Kidney epithelial cell (primary cell): ENCODE measurements around the gene LCN12. TPM values are rescaled to one million over a fixed set of nuclear protein-coding genes. Genes with fewer than 3 reads are reported as not detected.

Experiments
- DNase-seq: peaks from one replicate; pipeline ENCODE4 v3.0.0-alpha.2; 2010; ENCODE audit warnings: low read depth
- H3K27me3 ChIP-seq: 2 replicates; pipeline ENCODE4 v1.6.0; 2011; ENCODE audit warnings: low read length; ENCODE audit not compliant: control insufficient read depth, insufficient read depth
- H3K36me3 ChIP-seq: 2 replicates; pipeline ENCODE4 v1.5.1; 2011; ENCODE audit warnings: low read length; ENCODE audit not compliant: control insufficient read depth, insufficient read depth
- H3K4me3 ChIP-seq: 2 replicates; pipeline ENCODE4 v1.5.1; 2011; ENCODE audit warnings: low read depth, mild to moderate bottlenecking, control low read depth, low read length
- total RNA-seq: library from RNA; depleted of rRNA; stranded (reverse); fragments of >200 nt; gene quantifications from 2 replicates; pipeline ENCODE4 v1.2.3, GENCODE V29; 2015
- TF ChIP-seq, protein P1 (sequence below): IDR thresholded peaks from 2 replicates; pipeline ENCODE4 v1.5.1; 2011; ENCODE audit warnings: mild to moderate bottlenecking, moderate library complexity, low read length, control low read depth, inconsistent platforms; ENCODE audit not compliant: insufficient read depth, poor library complexity, severe bottlenecking

LCN12 gene
- total RNA-seq, 1 donor from 2014 or later, result 1.2 TPM

GRCh38 chr9:136925414-136926153 lies 26.5 kb upstream of the LCN12 start:
- no peak for DNase-seq
- TF ChIP-seq, protein P1, sequence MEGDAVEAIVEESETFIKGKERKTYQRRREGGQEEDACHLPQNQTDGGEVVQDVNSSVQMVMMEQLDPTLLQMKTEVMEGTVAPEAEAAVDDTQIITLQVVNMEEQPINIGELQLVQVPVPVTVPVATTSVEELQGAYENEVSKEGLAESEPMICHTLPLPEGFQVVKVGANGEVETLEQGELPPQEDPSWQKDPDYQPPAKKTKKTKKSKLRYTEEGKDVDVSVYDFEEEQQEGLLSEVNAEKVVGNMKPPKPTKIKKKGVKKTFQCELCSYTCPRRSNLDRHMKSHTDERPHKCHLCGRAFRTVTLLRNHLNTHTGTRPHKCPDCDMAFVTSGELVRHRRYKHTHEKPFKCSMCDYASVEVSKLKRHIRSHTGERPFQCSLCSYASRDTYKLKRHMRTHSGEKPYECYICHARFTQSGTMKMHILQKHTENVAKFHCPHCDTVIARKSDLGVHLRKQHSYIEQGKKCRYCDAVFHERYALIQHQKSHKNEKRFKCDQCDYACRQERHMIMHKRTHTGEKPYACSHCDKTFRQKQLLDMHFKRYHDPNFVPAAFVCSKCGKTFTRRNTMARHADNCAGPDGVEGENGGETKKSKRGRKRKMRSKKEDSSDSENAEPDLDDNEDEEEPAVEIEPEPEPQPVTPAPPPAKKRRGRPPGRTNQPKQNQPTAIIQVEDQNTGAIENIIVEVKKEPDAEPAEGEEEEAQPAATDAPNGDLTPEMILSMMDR, result no peak
- peaks cover 1% of the 10 kb centered on the region for H3K36me3 ChIP-seq
- H3K4me3 ChIP-seq, result no peak overlapping the region
- no peaks in the 10 kb centered on the region for H3K27me3 ChIP-seq

- no peaks in the 10 kb centered on the region for H3K27me3 ChIP-seq
- TF ChIP-seq, protein P1, result no peak
- no peak for DNase-seq
- no peaks in the 10 kb centered on the region for H3K36me3 ChIP-seq
- no peak overlapping the region for H3K4me3 ChIP-seq
These were observed 25.8 kb upstream of the LCN12 start for GRCh38 chr9:136926154-136926704.

DNA sequence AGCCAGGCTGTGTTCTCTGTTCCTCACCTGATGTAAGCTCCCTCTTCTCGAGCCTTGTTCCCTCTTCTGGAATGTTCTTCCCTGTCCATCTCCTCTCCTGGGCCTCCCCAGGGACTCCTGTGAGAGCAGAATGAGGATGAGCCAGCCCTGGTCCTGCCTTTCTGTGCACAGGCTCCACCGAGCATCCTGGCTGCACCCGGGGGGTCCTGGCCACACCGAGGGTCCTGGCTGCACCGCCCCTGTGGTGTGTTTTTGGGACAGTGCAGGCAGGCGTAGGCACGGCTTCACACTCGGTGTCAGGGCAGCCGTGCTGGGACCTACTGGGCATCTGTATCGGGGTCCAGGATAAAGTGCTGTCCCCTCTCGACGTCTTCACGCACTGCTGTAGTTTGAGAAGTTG lies 25.3 kb upstream of the LCN12 start:
- no peak for DNase-seq
- TF ChIP-seq, protein P1, result no peak
- Histone ChIP-seq H3K36me3 (no peaks in the 10 kb centered on the region), H3K27me3 (no peaks in the 10 kb centered on the region), H3K4me3 (no peak overlapping the region)

DNA sequence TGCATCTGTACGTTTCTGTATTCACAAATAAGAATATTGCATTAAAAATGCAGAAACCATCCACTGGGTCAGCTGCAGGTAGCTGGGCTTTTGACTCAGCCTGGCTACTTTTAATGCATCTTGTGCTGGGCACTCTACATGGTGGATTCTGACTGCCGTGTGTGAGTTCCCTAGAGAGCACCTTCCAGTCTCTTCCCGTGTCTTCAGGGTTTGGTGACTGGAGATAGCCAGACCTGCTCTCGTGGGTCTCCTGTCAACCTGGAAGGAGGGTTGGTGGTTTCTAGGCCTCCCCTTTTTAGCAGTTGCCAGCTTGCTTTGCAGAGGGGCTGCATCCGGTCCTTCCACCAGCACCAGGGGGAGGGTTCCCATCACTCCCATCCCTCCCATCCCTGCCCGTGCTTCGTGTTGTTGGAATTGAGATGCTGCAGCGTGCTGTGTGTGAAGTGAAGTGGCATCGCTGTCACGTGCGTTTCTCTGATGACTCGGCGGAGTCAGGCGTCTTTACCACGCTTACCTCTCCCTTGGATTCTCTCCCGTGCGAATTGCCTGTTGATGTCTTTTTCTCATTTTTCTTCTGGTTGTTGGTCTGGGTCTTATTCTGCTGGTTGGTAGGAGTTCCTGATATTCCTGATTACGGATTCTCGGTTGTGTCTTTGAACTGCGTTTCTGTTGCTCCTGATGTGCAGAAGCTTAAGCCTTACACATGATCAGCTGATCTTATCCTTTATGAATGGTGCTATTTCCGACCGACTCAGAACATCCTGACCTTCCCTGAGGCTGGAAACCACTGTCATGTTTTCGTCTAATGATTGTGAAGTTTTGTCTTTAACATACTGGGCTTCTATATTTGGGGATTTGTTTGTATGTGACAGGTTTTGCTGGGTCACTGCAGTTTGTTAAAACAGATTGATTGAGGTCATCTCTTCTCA lies 24.5 kb upstream of the LCN12 start:
- Histone ChIP-seq H3K27me3 (no peaks in the 10 kb centered on the region), H3K36me3 (no peaks in the 10 kb centered on the region), H3K4me3 (no peak overlapping the region)
- TF ChIP-seq, protein P1, result no peak
- no peak for DNase-seq

GRCh38 chr9:136928591-136928990 lies 23.5 kb upstream of the LCN12 start:
- Histone ChIP-seq H3K4me3 (no peak overlapping the region), H3K36me3 (no peaks in the 10 kb centered on the region), H3K27me3 (no peaks in the 10 kb centered on the region)
- DNase-seq, result no peak
- TF ChIP-seq, protein P1, result no peak
